ENCODE measurements around the gene TENM4. TPM values are rescaled to one million over a fixed set of nuclear protein-coding genes. Genes with fewer than 3 reads are reported as not detected.

Gene TENM4
- total RNA-seq, 2 donors from 2014 or later: 68.2 to 130 TPM

DNA sequence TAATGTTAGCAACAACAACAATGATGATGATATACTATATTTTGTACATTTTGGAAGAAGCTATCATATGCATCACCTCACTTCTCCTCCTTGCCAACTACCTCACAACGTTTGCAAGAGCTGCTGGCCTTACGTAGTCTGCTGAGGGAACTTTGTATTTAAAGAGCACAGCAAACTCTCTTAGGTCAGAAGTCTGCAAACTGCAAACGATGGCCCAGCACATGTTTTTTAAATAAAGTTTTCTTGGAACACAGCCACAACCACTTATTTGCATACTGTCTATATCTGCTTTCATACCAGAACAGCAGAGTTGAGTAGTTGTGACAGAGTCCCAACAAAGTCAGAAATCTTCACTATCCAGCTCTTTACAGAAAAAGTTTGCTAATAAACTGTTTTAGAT, 261.7 kb downstream of the TENM4 start:
- H3K36me3 ChIP-seq (ENCODE audit: control insufficient read depth, insufficient read depth, low read length): no peaks in the 10 kb centered on the region
- Mint-ChIP-seq H3K4me3 (no peak overlapping the region), H3K27ac (no peak overlapping the region), H3K9me3 (no peaks in the 10 kb centered on the region), H3K4me1 (peaks cover 8% of the 10 kb centered on the region), H3K27me3 (ENCODE audit: insufficient read depth) (no peaks in the 10 kb centered on the region), H3K36me3 (ENCODE audit: low read depth) (peaks cover 2% of the 10 kb centered on the region)
- H3K27ac ChIP-seq (ENCODE audit: low read depth, low read length): no peak overlapping the region
- DNase-seq: peak; percentile 13
- H3K9ac ChIP-seq (ENCODE audit: extremely low read depth, low read length, poor library complexity, severe bottlenecking): no peak overlapping the region
- no peak overlapping the region for H3K4me3 ChIP-seq (ENCODE audit: low read length)
- H3K4me1 ChIP-seq (ENCODE audit: control insufficient read depth, insufficient read depth, low read length): peaks cover 2% of the 10 kb centered on the region
- H3K27me3 ChIP-seq (ENCODE audit: control insufficient read depth, insufficient read depth, low read length, poor library complexity, severe bottlenecking): no peaks in the 10 kb centered on the region
- no peaks in the 10 kb centered on the region for H3K9me3 ChIP-seq (ENCODE audit: control insufficient read depth, low read length)
- WGBS, 2 experiments (ENCODE audit: insufficient coverage in 1 of 2, insufficient read length in 1 of 2): 91 to 93% methylated on average over 2 to 3 of the region's 3 CpGs
- TF ChIP-seq, protein P1, sequence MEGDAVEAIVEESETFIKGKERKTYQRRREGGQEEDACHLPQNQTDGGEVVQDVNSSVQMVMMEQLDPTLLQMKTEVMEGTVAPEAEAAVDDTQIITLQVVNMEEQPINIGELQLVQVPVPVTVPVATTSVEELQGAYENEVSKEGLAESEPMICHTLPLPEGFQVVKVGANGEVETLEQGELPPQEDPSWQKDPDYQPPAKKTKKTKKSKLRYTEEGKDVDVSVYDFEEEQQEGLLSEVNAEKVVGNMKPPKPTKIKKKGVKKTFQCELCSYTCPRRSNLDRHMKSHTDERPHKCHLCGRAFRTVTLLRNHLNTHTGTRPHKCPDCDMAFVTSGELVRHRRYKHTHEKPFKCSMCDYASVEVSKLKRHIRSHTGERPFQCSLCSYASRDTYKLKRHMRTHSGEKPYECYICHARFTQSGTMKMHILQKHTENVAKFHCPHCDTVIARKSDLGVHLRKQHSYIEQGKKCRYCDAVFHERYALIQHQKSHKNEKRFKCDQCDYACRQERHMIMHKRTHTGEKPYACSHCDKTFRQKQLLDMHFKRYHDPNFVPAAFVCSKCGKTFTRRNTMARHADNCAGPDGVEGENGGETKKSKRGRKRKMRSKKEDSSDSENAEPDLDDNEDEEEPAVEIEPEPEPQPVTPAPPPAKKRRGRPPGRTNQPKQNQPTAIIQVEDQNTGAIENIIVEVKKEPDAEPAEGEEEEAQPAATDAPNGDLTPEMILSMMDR (conservative IDR thresholded peaks at IDR 0.05): no peak

DNA sequence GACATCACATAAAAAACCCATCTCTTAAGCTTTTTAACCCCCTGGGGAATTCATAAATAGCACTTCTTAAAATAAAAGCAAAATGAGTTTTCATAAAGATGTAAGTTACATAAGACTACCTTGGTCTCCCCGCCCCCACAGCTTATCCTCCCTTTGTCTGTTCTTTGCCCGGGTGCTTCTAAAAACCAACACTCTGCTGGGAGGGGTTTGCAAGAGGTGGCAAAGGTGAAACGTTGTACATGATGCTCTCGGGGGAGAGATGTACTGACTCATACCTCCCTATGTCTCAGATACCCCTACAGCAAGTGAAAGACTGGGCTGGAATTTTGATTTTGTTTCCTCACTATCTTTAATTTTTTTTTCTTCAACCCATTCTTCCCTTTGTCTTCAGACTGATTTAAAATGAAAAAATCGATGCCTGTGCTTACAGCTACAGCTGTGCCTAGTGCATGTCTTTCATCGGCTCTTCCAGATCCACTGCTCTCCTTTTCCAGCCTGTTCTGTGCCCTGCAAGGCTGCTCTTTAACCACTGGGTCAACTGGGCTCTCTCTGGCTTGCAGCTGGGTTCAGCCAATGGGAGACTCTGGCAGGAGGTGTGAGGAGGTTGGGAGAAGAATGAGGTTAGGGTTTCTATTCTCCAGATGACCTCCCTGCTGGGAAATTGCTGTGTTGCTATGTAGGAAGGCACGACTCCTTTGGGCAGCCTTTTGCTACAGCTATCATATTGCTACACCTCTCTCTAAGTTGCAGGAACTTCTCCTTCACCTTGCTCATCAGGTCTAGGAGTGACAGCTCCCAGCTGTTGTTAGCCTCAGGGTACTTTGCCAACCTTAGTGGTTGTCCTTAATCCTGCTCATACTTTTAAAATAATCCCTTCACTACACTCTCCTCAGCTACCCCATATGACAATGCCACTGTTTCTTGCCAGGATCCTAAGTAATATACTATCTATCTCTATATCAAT, 266.5 kb downstream of the TENM4 start:
- no peak overlapping the region for H3K4me3 ChIP-seq (ENCODE audit: low read length)
- DNase-seq: peak; percentile 84
- no peaks in the 10 kb centered on the region for H3K27me3 ChIP-seq (ENCODE audit: control insufficient read depth, insufficient read depth, low read length, poor library complexity, severe bottlenecking)
- no peaks in the 10 kb centered on the region for H3K9me3 ChIP-seq (ENCODE audit: control insufficient read depth, low read length)
- no peaks in the 10 kb centered on the region for H3K9me3 Mint-ChIP-seq
- H3K27me3 Mint-ChIP-seq (ENCODE audit: insufficient read depth): no peaks in the 10 kb centered on the region
- H3K27ac Mint-ChIP-seq: no peak overlapping the region
- peaks cover 11% of the 10 kb centered on the region for H3K4me1 Mint-ChIP-seq
- TF ChIP-seq, protein P1 (conservative IDR thresholded peaks at IDR 0.05): peak; percentile 2
- no peak overlapping the region for H3K9ac ChIP-seq (ENCODE audit: extremely low read depth, low read length, poor library complexity, severe bottlenecking)
- H3K4me1 ChIP-seq (ENCODE audit: control insufficient read depth, insufficient read depth, low read length): peaks cover 3% of the 10 kb centered on the region
- H3K4me3 Mint-ChIP-seq: no peak overlapping the region
- H3K36me3 Mint-ChIP-seq (ENCODE audit: low read depth): peaks cover 2% of the 10 kb centered on the region
- no peaks in the 10 kb centered on the region for H3K36me3 ChIP-seq (ENCODE audit: control insufficient read depth, insufficient read depth, low read length)
- H3K27ac ChIP-seq (ENCODE audit: low read depth, low read length): no peak overlapping the region
- WGBS, 2 experiments (ENCODE audit: insufficient coverage in 1 of 2, insufficient read length in 1 of 2): 70 to 71% methylated on average over 2 to 7 of the region's 7 CpGs

DNA sequence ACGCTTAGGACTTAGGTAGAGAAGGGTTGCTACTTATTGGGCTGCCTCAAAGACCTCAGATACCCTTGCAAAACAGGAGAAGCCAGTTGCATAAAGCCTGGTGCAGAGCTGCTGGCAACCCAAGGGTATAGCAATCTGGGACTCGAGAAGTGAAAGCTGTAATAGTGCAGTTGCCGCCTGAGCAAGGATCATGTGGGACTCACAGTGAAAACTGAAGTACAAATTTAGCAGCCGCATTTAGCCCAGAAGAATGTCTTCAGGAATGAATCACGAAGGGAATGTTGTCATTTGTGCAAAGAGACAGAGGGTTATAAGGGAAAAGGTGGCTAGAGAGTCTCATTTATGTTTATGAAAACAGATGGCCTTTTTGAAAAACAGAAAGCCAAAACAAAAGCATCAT, 267.2 kb downstream of the TENM4 start:
- H3K9me3 Mint-ChIP-seq: no peaks in the 10 kb centered on the region
- H3K36me3 Mint-ChIP-seq (ENCODE audit: low read depth): peaks cover 2% of the 10 kb centered on the region
- TF ChIP-seq, protein P1 (conservative IDR thresholded peaks at IDR 0.05): no peak
- no peak overlapping the region for H3K27ac Mint-ChIP-seq
- Histone ChIP-seq H3K36me3 (ENCODE audit: control insufficient read depth, insufficient read depth, low read length) (no peaks in the 10 kb centered on the region), H3K9me3 (ENCODE audit: control insufficient read depth, low read length) (no peaks in the 10 kb centered on the region), H3K27me3 (ENCODE audit: control insufficient read depth, insufficient read depth, low read length, poor library complexity, severe bottlenecking) (no peaks in the 10 kb centered on the region), H3K9ac (ENCODE audit: extremely low read depth, low read length, poor library complexity, severe bottlenecking) (no peak overlapping the region), H3K4me1 (ENCODE audit: control insufficient read depth, insufficient read depth, low read length) (peaks cover 3% of the 10 kb centered on the region), H3K27ac (ENCODE audit: low read depth, low read length) (no peak overlapping the region), H3K4me3 (ENCODE audit: low read length) (no peak overlapping the region)
- no peak overlapping the region for H3K4me3 Mint-ChIP-seq
- peaks cover 11% of the 10 kb centered on the region for H3K4me1 Mint-ChIP-seq
- 81 to 94% methylated on average over 4 to 5 of the region's 5 CpGs for WGBS, 2 experiments (ENCODE audit: insufficient coverage in 1 of 2, insufficient read length in 1 of 2)
- H3K27me3 Mint-ChIP-seq (ENCODE audit: insufficient read depth): no peaks in the 10 kb centered on the region
- DNase-seq: peak; percentile 34

All from endodermal cell (in vitro differentiated cells).